Islet precursor cell (in vitro differentiated cells): ENCODE measurements around the gene DNAH9.

ENCODE experiments used
- DNase-seq: peaks from one replicate; pipeline ENCODE4 v3.0.0-alpha.2; 2018

Gene DNAH9

GRCh38 chr17:11601661-11602060, 3.4 kb downstream of the DNAH9 start:
- DNase-seq, result peak; percentile 4

GRCh38 chr17:11608396-11608795, 10.1 kb downstream of the DNAH9 start:
- no peak for DNase-seq

- DNase-seq, result no peak
These were observed 12.8 kb downstream of the DNAH9 start for GRCh38 chr17:11610999-11611566.

- DNase-seq, result no peak
These were observed 14.7 kb downstream of the DNAH9 start for GRCh38 chr17:11612956-11613355.

- no peak for DNase-seq
These were observed 20.7 kb downstream of the DNAH9 start for GRCh38 chr17:11618861-11619566.

- DNase-seq, result no peak
These were observed 24.2 kb downstream of the DNAH9 start for GRCh38 chr17:11622492-11622891.

GRCh38 chr17:11624976-11625375, 26.7 kb downstream of the DNAH9 start:
- no peak for DNase-seq

GRCh38 chr17:11625878-11626277, 27.6 kb downstream of the DNAH9 start:
- DNase-seq, result no peak

GRCh38 chr17:11627301-11627940, 29.2 kb downstream of the DNAH9 start:
- no peak for DNase-seq

GRCh38 chr17:11628374-11628773, 30.1 kb downstream of the DNAH9 start:
- DNase-seq, result peak; percentile 87

GRCh38 chr17:11628831-11629230, 30.6 kb downstream of the DNAH9 start:
- no peak for DNase-seq

- no peak for DNase-seq
These were observed 38.5 kb downstream of the DNAH9 start for GRCh38 chr17:11636771-11637170.

GRCh38 chr17:11637796-11638195, 39.5 kb downstream of the DNAH9 start:
- no peak for DNase-seq

GRCh38 chr17:11638700-11639265, 40.5 kb downstream of the DNAH9 start:
- DNase-seq, result no peak

GRCh38 chr17:11639736-11640462, 41.6 kb downstream of the DNAH9 start:
- no peak for DNase-seq

- no peak for DNase-seq
These were observed 42.2 kb downstream of the DNAH9 start for GRCh38 chr17:11640463-11640814.

GRCh38 chr17:11641521-11642275, 43.4 kb downstream of the DNAH9 start:
- no peak for DNase-seq

- no peak for DNase-seq
These were observed 44.4 kb downstream of the DNAH9 start for GRCh38 chr17:11642655-11643054.

GRCh38 chr17:11643851-11644250, 45.6 kb downstream of the DNAH9 start:
- DNase-seq, result no peak

- peak; percentile 87 for DNase-seq
These were observed 46.3 kb downstream of the DNAH9 start for GRCh38 chr17:11644265-11645212.

- DNase-seq, result no peak
These were observed 47.2 kb downstream of the DNAH9 start for GRCh38 chr17:11645426-11645825.
